Stimulated activated CD8-positive, alpha-beta memory T cell treated with anti-CD3 and anti-CD28 coated beads, Interleukin-15, amount 100 ng/mL, for 4 hours (primary cell): ENCODE data around the gene SASS6.
"Not testable (repeated sequence)": the region's sequence is repeated elsewhere in the genome, so short reads cannot be mapped to it uniquely, and the experiment has no call there.

Source experiments
- DNase-seq, 2 donors: peaks; one replicate each; pipeline ENCODE4 v3.0.0-alpha.2; 2020; ENCODE audit warnings: low read depth in 2 of 2

SASS6 gene

DNA sequence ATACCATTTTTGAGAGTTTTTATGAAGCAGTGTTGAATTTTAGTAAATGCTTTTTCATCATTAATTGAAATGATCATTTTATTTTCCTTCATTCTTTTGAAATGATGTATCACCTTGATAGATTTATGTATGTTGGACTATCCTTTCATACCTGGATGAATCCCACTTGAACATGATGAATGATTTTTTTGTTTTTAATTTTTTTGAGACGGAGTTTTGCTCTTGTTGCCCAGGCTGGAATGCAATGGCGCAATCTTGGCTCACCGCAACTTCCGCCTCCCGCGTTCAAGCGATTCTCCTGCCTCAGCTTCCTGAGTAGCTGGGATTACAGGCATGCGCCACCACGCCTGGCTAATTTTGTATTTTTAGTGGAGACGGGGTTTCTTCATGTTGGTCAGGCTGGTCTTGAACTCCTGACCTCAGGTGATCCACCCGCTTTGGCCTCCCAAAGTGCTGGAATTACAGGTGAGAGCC is 85.5 kb downstream of the SASS6 start:
- not testable (repeated sequence) for DNase-seq

DNA sequence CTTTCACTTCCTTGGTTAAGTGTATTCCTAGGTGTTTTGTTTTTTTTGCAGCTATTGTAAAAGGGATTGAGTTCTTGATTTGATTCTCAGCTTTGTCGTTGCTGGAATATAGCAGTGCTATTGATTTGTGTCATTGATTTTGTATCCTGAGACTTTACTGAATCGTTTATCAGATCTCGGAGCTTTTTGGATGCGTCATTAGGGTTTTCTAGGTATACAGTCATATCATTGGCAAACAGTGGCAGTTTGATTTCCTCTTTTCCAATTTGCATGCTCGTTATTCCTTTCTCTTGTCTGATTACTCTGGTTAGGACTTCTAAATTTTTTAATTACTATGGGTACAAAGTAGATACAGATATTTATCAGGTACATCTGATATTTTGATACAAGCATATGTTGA is 87.5 kb downstream of the SASS6 start:
- DNase-seq, result no peak

DNA sequence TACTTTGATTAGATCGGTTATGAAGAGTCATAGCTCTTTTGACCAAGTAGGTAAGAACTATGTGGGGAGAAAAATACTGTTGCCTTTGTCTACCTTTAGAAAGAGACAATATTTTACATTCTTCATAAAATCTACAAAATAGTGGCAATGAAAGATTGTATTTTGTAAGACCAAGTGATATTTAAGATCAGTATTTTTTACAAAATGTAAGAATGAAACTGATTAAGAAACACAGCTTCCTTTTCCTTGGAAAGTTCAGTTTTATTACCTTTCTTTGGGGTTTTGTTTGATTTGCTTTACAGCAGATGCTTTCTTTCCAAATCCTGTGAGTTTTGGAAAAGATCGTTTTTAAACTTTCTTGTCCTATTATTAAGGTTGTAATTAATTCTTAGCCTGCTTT is 93.1 kb downstream of the SASS6 start:
- no peak for DNase-seq

DNA sequence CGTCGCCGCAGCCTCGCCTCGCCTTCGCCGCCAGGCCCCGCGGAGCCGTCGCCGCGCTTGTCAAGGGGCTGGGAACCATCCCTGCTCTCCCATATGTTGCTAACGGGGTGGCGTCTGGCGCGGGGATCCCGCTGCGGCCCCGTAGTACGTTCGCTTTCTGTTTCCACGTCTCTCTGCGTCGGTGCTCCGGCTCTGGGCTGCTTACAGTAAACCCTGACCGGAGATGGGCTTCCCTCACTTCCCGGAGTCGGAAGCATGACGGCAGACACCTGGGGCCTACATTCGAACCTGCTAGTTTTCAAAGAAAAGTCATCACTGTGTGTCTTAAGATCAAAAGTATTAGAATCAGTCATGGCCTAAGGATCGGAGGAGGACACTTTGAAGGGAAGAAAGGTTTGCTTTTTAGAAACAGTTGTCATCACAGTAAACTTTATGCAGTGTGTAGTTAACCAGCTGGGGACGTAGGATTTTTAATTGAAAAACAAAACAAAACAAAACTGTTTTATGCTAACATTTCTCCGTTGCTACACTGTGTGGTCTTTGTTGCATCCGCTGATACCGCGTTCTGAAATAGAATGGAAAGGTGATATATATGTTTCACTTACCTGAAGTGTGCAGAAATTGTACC is 94.0 kb downstream of the SASS6 start:
- DNase-seq, result peak; percentile 53 to 55

DNA sequence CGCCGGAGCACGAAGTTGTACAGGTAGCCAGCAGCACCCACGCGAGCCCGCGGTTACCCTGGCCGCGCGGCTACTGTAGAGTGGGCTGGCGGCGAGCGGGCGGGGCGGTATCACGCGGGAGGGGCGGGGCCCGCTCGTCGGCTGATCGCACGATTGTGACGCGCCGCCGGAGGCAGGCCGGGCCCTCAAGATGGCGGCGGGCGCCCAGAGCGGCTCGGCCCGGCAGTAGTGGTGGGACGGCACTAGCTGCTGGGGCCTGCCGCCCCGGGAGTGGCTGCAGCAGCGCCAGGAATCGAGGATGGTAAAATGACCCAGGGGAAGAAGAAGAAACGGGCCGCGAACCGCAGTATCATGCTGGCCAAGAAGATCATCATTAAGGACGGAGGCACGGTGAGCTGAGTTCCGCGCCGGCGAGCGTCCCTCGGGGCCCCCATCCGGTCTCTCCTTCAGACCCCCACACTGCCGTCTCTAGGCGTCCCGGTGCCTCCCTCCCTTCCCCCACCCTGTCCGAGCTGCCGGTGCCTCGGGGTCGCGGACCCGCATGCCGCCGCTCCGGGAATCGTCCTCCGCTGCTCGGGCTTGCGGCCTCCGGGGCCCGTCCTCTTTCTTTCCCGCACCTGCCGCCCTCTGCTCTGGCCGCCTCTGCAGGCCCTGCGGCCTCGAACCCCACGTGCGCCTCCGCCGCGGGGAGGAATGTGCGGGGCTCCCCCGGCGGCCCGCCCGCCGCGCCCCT is 94.6 kb downstream of the SASS6 start:
- DNase-seq, result peak; percentile 81 to 85

DNA sequence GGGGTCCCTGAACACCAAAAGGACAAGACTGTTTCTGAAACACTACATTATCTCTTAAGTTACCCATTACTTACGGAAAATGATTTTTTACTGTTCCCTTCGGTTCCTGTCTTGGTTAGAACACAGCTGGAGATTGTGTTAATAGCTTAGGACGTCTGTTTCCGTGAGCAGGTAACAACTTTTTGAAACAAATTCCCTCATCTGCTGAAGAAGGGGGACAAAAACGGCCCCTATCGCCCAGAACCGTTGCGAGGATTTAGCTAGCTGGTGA is 95.1 kb downstream of the SASS6 start:
- no peak for DNase-seq

DNA sequence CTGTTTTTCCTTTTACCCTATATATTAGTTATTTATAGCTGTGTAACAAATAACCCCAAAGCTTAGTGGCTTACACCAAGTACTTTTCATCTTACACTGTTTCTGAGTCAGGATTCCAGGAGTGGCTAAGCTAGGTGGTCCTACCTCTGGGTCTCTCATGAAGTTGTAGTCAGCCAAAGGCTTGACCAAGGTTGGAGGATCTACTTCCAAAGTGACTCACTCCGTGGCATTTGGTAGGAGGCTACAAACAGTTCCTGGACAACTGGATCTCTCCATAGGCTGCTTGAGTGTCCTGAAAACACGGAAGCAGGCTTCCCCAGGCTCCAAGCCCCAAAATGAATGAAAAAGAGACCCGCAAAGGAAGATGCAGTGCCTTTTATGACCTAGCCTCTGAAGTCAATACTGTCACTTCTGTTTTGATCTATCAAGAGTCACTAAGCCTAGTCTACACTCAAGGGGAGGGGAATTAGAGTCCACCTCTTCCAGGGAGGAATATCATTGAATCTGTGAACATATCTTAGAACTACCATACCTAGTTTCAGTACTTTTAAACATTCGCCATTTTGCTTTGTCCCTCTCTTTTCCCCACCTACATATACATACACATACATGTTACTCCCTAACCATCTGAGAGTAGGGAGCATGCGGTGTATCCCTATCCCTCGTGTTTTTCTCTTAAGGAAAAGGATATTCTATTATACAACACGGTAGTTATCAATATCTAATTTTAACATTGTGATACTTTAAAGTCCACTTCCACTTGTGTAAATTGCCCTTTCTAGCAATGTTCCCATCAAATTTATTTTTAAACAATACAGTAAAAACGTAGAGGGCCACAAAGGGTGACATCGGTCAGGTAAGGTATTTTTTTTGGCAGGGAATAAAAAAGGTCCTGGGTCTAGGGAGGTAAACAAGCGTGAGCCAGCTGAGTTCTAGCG is 95.7 kb downstream of the SASS6 start:
- DNase-seq, result no peak

DNA sequence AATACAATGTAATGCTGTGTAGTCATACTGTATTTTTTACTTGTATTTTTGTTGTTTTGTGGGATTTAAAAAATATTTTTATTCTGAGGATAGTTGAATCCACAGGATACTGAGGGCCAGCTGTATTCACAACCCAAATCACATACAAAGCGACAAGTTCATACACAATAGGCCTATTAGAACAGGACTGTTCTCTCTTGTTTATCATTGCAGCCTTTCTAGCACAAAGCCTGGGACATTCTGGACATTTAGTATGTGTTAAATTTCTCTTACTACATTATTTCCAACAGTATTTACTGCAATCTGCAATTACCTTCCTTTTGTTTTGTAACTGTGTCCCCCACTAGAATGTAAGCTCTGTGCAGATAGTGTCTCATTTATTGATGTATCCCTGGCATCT is 97.5 kb downstream of the SASS6 start:
- DNase-seq, result no peak

DNA sequence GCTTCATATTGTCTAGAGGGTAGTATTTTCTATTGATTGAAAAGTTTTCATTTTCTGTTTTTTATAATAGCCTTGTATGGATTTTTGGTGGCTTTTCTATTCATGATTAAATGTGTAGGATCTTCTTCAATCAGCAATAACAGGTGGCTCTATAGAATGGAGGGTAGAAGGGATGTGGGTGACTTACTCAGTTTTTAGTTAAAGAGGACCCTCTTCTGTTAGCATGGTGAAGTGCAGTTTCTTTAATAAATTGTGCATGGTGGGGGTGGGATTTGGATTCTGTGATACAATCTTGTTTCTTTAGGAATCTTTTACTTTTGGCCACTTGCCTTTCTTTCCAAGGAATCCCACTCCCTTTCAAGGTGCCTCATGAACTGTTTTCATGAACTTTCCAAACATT is 98.3 kb downstream of the SASS6 start:
- no peak for DNase-seq
